BE2C (cell line): ENCODE results near the gene CCNO.

Source experiments
- DNase-seq: peaks from one replicate; pipeline ENCODE4 v3.0.0-alpha.2; 2020
- H3K27me3 ChIP-seq: fragments of 250-450 bp; sonication (Bioruptor Pico); 2 replicates; pipeline ENCODE4 v1.5.1; 2020; ENCODE audit warnings: mild to moderate bottlenecking
- H3K36me3 ChIP-seq: fragments of 250-450 bp; sonication (Bioruptor Pico); 2 replicates; pipeline ENCODE4 v1.5.1; 2020; ENCODE audit warnings: mild to moderate bottlenecking
- H3K4me1 ChIP-seq: fragments of 250-450 bp; sonication (Bioruptor Pico); 2 replicates; pipeline ENCODE4 v1.5.1; 2020
- H3K4me3 ChIP-seq: 2 replicates; pipeline ENCODE4 v1.5.1; 2011; ENCODE audit warnings: low read depth, low read length
- H3K9me3 ChIP-seq: fragments of 250-450 bp; sonication (Bioruptor Pico); 2 replicates; pipeline ENCODE4 v1.5.1; 2020
- TF ChIP-seq, protein P1 (sequence below): IDR thresholded peaks from 2 replicates; pipeline ENCODE4 v1.5.1; 2012; ENCODE audit warnings: mild to moderate bottlenecking, low read depth, low read length

CCNO gene

DNA sequence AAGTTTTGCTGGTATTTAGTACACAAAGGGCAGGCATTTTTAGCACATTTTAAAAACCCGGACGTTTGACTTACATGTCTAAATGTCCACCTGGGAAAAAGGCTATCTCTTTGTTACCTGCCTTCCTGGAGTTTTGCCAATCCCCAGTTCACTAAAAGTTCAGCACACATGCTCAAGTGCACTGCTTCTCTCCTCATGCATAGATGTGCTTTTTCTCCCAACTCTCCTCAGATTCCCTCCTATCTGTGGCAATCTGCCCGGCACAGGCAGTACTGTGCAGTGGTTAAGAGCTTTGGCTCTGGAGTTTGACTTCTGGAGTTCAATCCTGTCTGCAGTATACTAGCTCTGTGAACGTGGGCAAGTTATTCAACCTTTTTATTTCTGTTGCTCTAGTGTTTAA lies 8.3 kb upstream of the CCNO start:
- H3K9me3 ChIP-seq: no peaks in the 10 kb centered on the region
- H3K27me3 ChIP-seq: peaks cover 18% of the 10 kb centered on the region
- TF ChIP-seq, protein P1, sequence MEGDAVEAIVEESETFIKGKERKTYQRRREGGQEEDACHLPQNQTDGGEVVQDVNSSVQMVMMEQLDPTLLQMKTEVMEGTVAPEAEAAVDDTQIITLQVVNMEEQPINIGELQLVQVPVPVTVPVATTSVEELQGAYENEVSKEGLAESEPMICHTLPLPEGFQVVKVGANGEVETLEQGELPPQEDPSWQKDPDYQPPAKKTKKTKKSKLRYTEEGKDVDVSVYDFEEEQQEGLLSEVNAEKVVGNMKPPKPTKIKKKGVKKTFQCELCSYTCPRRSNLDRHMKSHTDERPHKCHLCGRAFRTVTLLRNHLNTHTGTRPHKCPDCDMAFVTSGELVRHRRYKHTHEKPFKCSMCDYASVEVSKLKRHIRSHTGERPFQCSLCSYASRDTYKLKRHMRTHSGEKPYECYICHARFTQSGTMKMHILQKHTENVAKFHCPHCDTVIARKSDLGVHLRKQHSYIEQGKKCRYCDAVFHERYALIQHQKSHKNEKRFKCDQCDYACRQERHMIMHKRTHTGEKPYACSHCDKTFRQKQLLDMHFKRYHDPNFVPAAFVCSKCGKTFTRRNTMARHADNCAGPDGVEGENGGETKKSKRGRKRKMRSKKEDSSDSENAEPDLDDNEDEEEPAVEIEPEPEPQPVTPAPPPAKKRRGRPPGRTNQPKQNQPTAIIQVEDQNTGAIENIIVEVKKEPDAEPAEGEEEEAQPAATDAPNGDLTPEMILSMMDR: no peak
- no peak overlapping the region for H3K4me3 ChIP-seq
- H3K4me1 ChIP-seq: 0 out of 2 replicates have a peak, but pooled peaks cover 3% of the 10 kb centered on the region
- no peaks in the 10 kb centered on the region for H3K36me3 ChIP-seq
- DNase-seq: peak; percentile 46

DNA sequence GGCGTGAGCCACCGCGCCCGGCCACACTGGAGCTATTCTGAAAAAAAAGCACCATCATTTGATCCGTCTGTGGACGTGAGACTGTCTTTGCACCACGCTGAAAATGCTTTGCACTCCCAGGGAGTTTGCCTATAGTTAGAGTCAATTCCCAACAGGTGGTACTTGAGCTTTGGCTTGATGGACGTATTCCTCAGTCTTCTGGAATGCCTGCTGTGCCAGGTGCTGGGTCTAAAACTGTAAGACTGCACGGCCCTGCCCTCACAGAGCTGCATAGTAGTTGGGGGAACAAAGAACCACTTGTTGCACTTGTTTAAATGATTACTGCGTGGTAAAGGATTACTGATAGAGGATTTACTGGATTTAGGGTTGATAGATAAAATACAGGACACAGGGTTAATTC lies 3.4 kb upstream of the CCNO start:
- H3K9me3 ChIP-seq: no peaks in the 10 kb centered on the region
- H3K36me3 ChIP-seq: no peaks in the 10 kb centered on the region
- peaks cover 50% of the 10 kb centered on the region for H3K27me3 ChIP-seq
- TF ChIP-seq, protein P1: no peak
- H3K4me1 ChIP-seq: 0 out of 2 replicates have a peak, but pooled peaks cover 2% of the 10 kb centered on the region
- no peak overlapping the region for H3K4me3 ChIP-seq
- DNase-seq: no peak

DNA sequence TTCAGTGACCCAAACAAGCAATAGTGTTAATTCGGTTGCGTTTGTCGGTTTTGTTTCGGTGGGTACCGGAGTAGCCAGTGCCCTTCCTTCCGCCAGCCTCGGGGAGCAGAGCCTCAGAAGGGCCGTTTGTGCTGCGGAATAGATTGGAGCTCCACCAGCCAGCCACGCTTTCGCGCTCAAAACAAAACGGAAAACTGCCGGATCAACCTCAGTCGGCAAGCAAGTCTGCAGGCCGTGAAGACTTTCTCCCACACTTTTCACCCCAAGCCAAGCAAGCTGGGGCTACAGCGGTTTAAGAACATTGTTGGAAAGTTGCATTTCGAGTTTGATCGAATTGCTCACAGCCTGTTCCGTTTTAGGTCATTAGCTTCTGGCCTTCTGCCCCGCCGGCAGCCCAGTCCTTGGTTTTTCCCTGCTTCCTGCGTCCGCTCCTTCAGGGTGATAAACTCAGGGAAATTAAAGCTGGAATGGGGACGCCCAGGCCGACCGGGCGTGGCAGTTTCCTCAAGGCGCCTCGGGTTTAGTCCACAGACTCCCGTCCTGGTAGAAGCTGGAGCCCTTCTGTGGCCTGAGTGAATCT lies 803 bp upstream of the CCNO start:
- DNase-seq: peak; percentile 14
- H3K4me1 ChIP-seq: no peaks in the 10 kb centered on the region
- H3K9me3 ChIP-seq: no peaks in the 10 kb centered on the region
- peaks cover 70% of the 10 kb centered on the region for H3K27me3 ChIP-seq
- peak overlapping the region; percentile 61 for H3K4me3 ChIP-seq
- no peaks in the 10 kb centered on the region for H3K36me3 ChIP-seq
- TF ChIP-seq, protein P1: no peak

DNA sequence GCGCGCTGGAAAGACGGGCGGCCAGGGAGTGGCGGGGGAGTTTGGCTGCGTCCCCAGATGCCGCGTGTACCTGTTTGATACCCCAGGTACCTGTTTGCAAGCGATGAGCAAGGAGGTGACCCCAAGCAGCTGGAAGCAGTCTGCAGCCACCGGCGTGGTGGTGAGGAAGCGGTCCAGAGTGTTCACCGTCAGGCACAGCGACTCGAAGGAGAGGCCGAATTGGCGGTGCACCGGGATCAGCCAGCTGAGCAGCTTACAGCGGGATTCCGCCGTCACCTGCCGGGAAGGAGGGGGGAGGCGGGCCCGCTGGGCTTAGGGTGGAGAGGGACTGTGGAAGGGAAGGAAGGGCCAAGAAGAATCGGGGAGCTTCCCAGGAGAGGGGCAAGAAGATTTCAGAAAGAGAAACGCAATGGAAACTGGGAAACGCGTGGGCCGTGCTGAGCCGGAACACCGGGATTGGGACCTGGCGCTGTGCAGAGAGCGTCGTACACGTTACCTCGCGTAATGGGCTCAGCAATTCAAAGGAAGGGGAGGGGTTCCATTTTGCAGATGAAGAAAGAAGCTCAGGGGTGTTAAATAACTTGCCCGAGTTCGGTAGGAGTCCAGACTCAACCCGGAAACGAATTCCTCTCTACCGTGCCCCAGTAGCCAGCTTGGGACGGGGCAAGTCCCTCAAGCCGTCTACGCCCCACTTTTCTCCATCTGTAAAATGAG lies 980 bp downstream of the CCNO start:
- no peaks in the 10 kb centered on the region for H3K9me3 ChIP-seq
- peak overlapping the region; percentile 61 for H3K4me3 ChIP-seq
- peak; percentile 21 for DNase-seq
- no peaks in the 10 kb centered on the region for H3K36me3 ChIP-seq
- TF ChIP-seq, protein P1: no peak
- no peaks in the 10 kb centered on the region for H3K4me1 ChIP-seq
- H3K27me3 ChIP-seq: peaks cover 76% of the 10 kb centered on the region

DNA sequence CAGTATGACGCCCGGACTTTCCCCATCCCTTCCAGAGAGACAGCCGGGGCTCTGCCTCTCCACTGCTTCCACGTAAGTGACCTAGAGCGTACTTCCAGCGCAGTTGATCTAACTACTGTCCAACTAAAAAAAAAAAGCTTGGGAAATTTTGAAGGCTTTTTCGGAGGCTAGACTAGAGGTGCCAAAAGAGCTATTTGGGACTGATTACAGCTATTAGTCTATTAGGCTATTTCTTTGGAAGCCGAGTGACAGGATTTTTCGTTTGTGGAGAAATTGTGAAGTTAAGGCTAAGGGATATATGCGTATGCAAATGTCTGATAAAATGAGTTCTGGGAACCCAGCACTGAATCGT lies 1.5 kb downstream of the CCNO start:
- H3K27me3 ChIP-seq: peaks cover 82% of the 10 kb centered on the region
- peak overlapping the region; percentile 18; the same call in 1 of the 2 replicates for H3K4me3 ChIP-seq
- H3K9me3 ChIP-seq: no peaks in the 10 kb centered on the region
- no peaks in the 10 kb centered on the region for H3K36me3 ChIP-seq
- DNase-seq: no peak
- TF ChIP-seq, protein P1: no peak
- no peaks in the 10 kb centered on the region for H3K4me1 ChIP-seq

DNA sequence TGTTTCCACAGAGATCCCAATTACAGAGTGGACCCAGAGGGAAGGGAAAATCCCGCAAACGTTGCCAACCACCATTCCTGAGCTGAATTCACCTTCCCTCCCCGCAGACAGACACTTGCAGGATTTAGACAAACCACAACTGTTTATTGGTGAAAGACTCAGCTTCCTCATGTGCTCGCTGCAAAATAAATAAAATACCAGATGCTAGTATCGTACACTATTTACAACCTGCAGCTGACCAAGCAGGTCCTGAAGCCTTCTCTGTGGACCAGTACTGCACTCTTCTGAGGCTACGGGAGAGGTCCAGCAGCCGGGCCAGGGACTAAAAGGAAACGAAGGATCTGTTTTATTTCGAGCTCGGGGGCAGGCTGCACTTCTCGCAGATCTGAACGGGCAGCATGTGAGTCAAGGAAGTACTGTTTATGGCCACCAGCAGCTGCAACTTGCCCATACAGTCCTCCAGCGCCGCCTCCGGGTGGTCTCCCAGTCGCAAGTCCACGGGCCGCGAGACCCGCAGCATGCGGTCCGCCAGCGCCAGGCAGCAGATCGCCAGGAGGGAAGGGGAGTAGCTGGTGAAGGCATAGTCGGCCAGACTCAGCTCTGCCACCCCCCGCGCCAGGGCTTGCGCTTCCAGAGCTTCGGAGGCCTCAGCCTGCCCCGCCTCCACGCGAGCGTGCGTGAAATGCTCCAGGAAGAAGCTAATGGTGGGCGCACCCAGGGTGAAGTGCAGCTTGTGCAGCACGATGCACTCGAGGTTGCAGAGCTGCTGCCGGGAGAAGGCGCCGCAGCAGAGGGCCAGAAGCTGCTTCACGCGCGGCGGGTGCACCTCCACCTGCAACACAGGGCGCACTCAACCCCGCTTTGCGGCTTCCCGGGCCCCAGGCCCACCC lies 2.1 kb downstream of the CCNO start:
- peak overlapping the region; percentile 18 for H3K4me3 ChIP-seq
- TF ChIP-seq, protein P1: no peak
- H3K36me3 ChIP-seq: no peaks in the 10 kb centered on the region
- no peaks in the 10 kb centered on the region for H3K9me3 ChIP-seq
- H3K4me1 ChIP-seq: no peaks in the 10 kb centered on the region
- peaks cover 88% of the 10 kb centered on the region for H3K27me3 ChIP-seq
- peak; percentile 49 for DNase-seq
